Hepatocyte (in vitro differentiated cells): ENCODE data around the gene FFAR3. TPM values are rescaled to one million over a fixed set of nuclear protein-coding genes. Genes with fewer than 3 reads are reported as not detected.

Source experiments
- DNase-seq: peaks from one replicate; pipeline ENCODE4 v3.0.0-alpha.2; 2016; ENCODE audit warnings: low spot score
- H2AFZ ChIP-seq: fragments of 200-600 bp; sonication (generic); 2 replicates; pipeline ENCODE4 v1.6.0; 2016; ENCODE audit warnings: antibody characterized with exemption, mild to moderate bottlenecking
- H3K27ac ChIP-seq: fragments of 200-600 bp; sonication (generic); 2 replicates; pipeline ENCODE4 v1.5.1; 2016; ENCODE audit warnings: mild to moderate bottlenecking
- H3K27me3 ChIP-seq: fragments of 200-600 bp; sonication (generic); 2 replicates; pipeline ENCODE4 v1.6.1; 2016
- H3K36me3 ChIP-seq: fragments of 200-600 bp; sonication (generic); replicated peaks from 2 replicates; pipeline ENCODE4 v1.5.1; 2016; ENCODE audit warnings: low read depth; ENCODE audit not compliant: insufficient read depth
- H3K4me1 ChIP-seq: fragments of 200-600 bp; sonication (generic); 2 replicates; pipeline ENCODE4 v1.5.1; 2016; ENCODE audit warnings: mild to moderate bottlenecking, moderate library complexity; ENCODE audit not compliant: insufficient read depth
- H3K4me2 ChIP-seq: fragments of 200-600 bp; sonication (generic); 2 replicates; pipeline ENCODE4 v1.6.0; 2016
- H3K4me3 ChIP-seq: fragments of 200-600 bp; sonication (generic); 2 replicates; pipeline ENCODE4 v1.5.1; 2016; ENCODE audit warnings: mild to moderate bottlenecking
- H3K79me2 ChIP-seq: fragments of 200-600 bp; sonication (generic); 2 replicates; pipeline ENCODE4 v1.6.0; 2017; ENCODE audit warnings: mild to moderate bottlenecking
- H3K9me2 ChIP-seq: fragments of 200-600 bp; sonication (generic); replicated peaks from 2 replicates; pipeline ENCODE4 v1.6.0; 2017; ENCODE audit warnings: mild to moderate bottlenecking; ENCODE audit not compliant: insufficient read depth
- H3K9me3 ChIP-seq: fragments of 200-600 bp; sonication (generic); 2 replicates; pipeline ENCODE4 v1.5.1; 2016; ENCODE audit warnings: low read depth, mild to moderate bottlenecking
- H4K20me1 ChIP-seq: fragments of 200-600 bp; sonication (generic); 2 replicates; pipeline ENCODE4 v1.6.0; 2016; ENCODE audit warnings: mild to moderate bottlenecking; ENCODE audit not compliant: insufficient read depth, poor library complexity, severe bottlenecking
- EZH2 ChIP-seq: fragments of 200-600 bp; sonication (generic); IDR thresholded peaks from 2 replicates; pipeline ENCODE4 v1.6.1; 2016; ENCODE audit warnings: antibody characterized with exemption, mild to moderate bottlenecking, borderline replicate concordance
- EZH2phosphoT487 ChIP-seq: fragments of 200-600 bp; sonication (generic); IDR thresholded peaks from one replicate; pipeline ENCODE4 v1.6.1; 2018; ENCODE audit warnings: antibody characterized with exemption, mild to moderate bottlenecking, low read depth, moderate library complexity; ENCODE audit not compliant: unreplicated experiment, severe bottlenecking
- WGBS: methylation state at CpG from one replicate; pipeline ENCODE4 v1.1.6; 2016; ENCODE audit warnings: low lambda C conversion rate; ENCODE audit errors: missing lambda C conversion rate; 5-methylcytosine and 5-hydroxymethylcytosine counted together
- microRNA-seq: library from miRNA; unstranded; fragments of <30 nt; microRNA quantifications from one replicate; pipeline ENCODE4, GENCODE V29; 2017
- polyA plus RNA-seq: library from polyadenylated mRNA; unstranded; fragments of >200 nt; fragmentation: Nextera tagmentation; extraction: Ambion mirVana; gene quantifications from 2 replicates; pipeline ENCODE4 v1.2.1, GENCODE V29; 2016
- total RNA-seq: library from RNA; depleted of rRNA; stranded (reverse); fragments of >200 nt; gene quantifications from 2 replicates; pipeline ENCODE4 v1.2.3, GENCODE V29; 2014
- TF ChIP-seq, protein P1 (sequence below): fragments of 200-600 bp; sonication (generic); IDR thresholded peaks from 2 replicates; pipeline ENCODE4 v1.5.1; 2016; ENCODE audit warnings: antibody characterized with exemption, mild to moderate bottlenecking; ENCODE audit not compliant: poor library complexity

Gene FFAR3
- total and polyA plus RNA-seq, 2 experiments from 2014 or later: 0.80 TPM; not detected in 1

GRCh38 chr19:35409191-35409590 is 50.9 kb downstream of the FFAR3 start:
- no peak overlapping the region for H3K4me2 ChIP-seq
- 82% methylated on average over 5 of the region's 5 CpGs for WGBS

More at GRCh38 chr19:35409191-35409590, 50.9 kb downstream of the FFAR3 start:
- H3K9me2 ChIP-seq: no peaks in the 10 kb centered on the region
- no peaks in the 10 kb centered on the region for H4K20me1 ChIP-seq
- no peak for TF ChIP-seq EZH2phosphoT487
- TF ChIP-seq, protein P1, sequence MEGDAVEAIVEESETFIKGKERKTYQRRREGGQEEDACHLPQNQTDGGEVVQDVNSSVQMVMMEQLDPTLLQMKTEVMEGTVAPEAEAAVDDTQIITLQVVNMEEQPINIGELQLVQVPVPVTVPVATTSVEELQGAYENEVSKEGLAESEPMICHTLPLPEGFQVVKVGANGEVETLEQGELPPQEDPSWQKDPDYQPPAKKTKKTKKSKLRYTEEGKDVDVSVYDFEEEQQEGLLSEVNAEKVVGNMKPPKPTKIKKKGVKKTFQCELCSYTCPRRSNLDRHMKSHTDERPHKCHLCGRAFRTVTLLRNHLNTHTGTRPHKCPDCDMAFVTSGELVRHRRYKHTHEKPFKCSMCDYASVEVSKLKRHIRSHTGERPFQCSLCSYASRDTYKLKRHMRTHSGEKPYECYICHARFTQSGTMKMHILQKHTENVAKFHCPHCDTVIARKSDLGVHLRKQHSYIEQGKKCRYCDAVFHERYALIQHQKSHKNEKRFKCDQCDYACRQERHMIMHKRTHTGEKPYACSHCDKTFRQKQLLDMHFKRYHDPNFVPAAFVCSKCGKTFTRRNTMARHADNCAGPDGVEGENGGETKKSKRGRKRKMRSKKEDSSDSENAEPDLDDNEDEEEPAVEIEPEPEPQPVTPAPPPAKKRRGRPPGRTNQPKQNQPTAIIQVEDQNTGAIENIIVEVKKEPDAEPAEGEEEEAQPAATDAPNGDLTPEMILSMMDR: no peak
- TF ChIP-seq EZH2: no peak
- H3K79me2 ChIP-seq: no peaks in the 10 kb centered on the region
- no peaks in the 10 kb centered on the region for H3K36me3 ChIP-seq
- no peak for DNase-seq
- H3K27me3 ChIP-seq: no peaks in the 10 kb centered on the region
- H3K9me3 ChIP-seq: no peaks in the 10 kb centered on the region
- no peak overlapping the region for H3K4me3 ChIP-seq
- H2AFZ ChIP-seq: no peak overlapping the region
- H3K4me1 ChIP-seq: no peaks in the 10 kb centered on the region
- no peak overlapping the region for H3K27ac ChIP-seq

Small RNAs within 50 kb of the gene (microRNA-seq; reads per million reads assigned to microRNA genes)
- not detected for gene MIR5196

Other genes with a start within 250 kb of the FFAR3 start
- gene FXYD3, start 242.6 kb upstream of the FFAR3 start, total RNA-seq: 225 and 235 TPM in 2 replicates
- 491 and 542 TPM in 2 replicates for gene FXYD3, start 242.6 kb upstream of the FFAR3 start, polyA plus RNA-seq
- 2.4 and 6.3 TPM in 2 replicates for gene LGI4, start 223.4 kb upstream of the FFAR3 start, total RNA-seq
- gene LGI4, start 223.4 kb upstream of the FFAR3 start, polyA plus RNA-seq: 5.2 and 8.8 TPM in 2 replicates
- gene FXYD1, start 219.6 kb upstream of the FFAR3 start, total RNA-seq: 2.9 and 7.5 TPM in 2 replicates
- gene FXYD1, start 219.6 kb upstream of the FFAR3 start, polyA plus RNA-seq: 18.5 and 22.0 TPM in 2 replicates
- 0.27 TPM in 1 of 2 replicates, not detected in the other for gene FXYD7, start 215.2 kb upstream of the FFAR3 start, total RNA-seq
- 0.22 and 0.46 TPM in 2 replicates for gene FXYD7, start 215.2 kb upstream of the FFAR3 start, polyA plus RNA-seq
- 36.4 and 42.8 TPM in 2 replicates for gene FXYD5, start 203.7 kb upstream of the FFAR3 start, total RNA-seq
- gene FXYD5, start 203.7 kb upstream of the FFAR3 start, polyA plus RNA-seq: 81.1 and 90.2 TPM in 2 replicates
- 0.56 TPM in 1 of 2 replicates, not detected in the other for gene FAM187B, start 129.7 kb upstream of the FFAR3 start, total RNA-seq
- gene FAM187B, start 129.7 kb upstream of the FFAR3 start, polyA plus RNA-seq: not detected in 2 replicates
- gene LSR, start 109.5 kb upstream of the FFAR3 start, total RNA-seq: 89.9 and 113 TPM in 2 replicates
- 255 and 296 TPM in 2 replicates for gene LSR, start 109.5 kb upstream of the FFAR3 start, polyA plus RNA-seq
- 55.6 and 61.4 TPM in 2 replicates for gene USF2, start 89.5 kb upstream of the FFAR3 start, total RNA-seq
- 30.2 and 35.0 TPM in 2 replicates for gene USF2, start 89.5 kb upstream of the FFAR3 start, polyA plus RNA-seq
- gene HAMP, start 75.9 kb upstream of the FFAR3 start, total RNA-seq: 5.1 and 7.0 TPM in 2 replicates
- gene HAMP, start 75.9 kb upstream of the FFAR3 start, polyA plus RNA-seq: 49.3 and 55.8 TPM in 2 replicates
- gene MAG, start 66.3 kb upstream of the FFAR3 start, total RNA-seq: 2.8 TPM in 1 of 2 replicates, not detected in the other
- 0.47 and 0.81 TPM in 2 replicates for gene MAG, start 66.3 kb upstream of the FFAR3 start, polyA plus RNA-seq
- gene CD22, start 29.3 kb upstream of the FFAR3 start, total RNA-seq: 1.6 and 3.5 TPM in 2 replicates
- 1.9 TPM in 1 of 2 replicates, not detected in the other for gene CD22, start 29.3 kb upstream of the FFAR3 start, polyA plus RNA-seq
- not detected in 2 replicates for gene FFAR1, start 10.6 kb upstream of the FFAR3 start, total RNA-seq
- gene FFAR1, start 10.6 kb upstream of the FFAR3 start, polyA plus RNA-seq: not detected in 2 replicates
- gene GPR42, start 12.6 kb downstream of the FFAR3 start, total RNA-seq: not detected in 2 replicates
- 0.17 TPM in 1 of 2 replicates, not detected in the other for gene GPR42, start 12.6 kb downstream of the FFAR3 start, polyA plus RNA-seq
- gene FFAR2, start 89.8 kb downstream of the FFAR3 start, total RNA-seq: 0.16 and 0.20 TPM in 2 replicates
- gene FFAR2, start 89.8 kb downstream of the FFAR3 start, polyA plus RNA-seq: 0.64 TPM in 1 of 2 replicates, not detected in the other
- gene KRTDAP, start 132.0 kb downstream of the FFAR3 start, total RNA-seq: 1.6 and 2.7 TPM in 2 replicates
- gene KRTDAP, start 132.0 kb downstream of the FFAR3 start, polyA plus RNA-seq: 0.97 and 1.6 TPM in 2 replicates
- 57.0 and 64.1 TPM in 2 replicates for gene DMKN, start 155.2 kb downstream of the FFAR3 start, total RNA-seq
- 99.5 and 111 TPM in 2 replicates for gene DMKN, start 155.2 kb downstream of the FFAR3 start, polyA plus RNA-seq
- gene SBSN, start 169.9 kb downstream of the FFAR3 start, total RNA-seq: 0.40 TPM in 1 of 2 replicates, not detected in the other
- gene SBSN, start 169.9 kb downstream of the FFAR3 start, polyA plus RNA-seq: 0.19 and 0.66 TPM in 2 replicates
- gene GAPDHS, start 175.0 kb downstream of the FFAR3 start, total RNA-seq: not detected in 2 replicates
- not detected in 2 replicates for gene GAPDHS, start 175.0 kb downstream of the FFAR3 start, polyA plus RNA-seq
- gene TMEM147, start 187.2 kb downstream of the FFAR3 start, total RNA-seq: 115 and 133 TPM in 2 replicates
- gene TMEM147, start 187.2 kb downstream of the FFAR3 start, polyA plus RNA-seq: 287 and 288 TPM in 2 replicates
- gene ATP4A, start 205.2 kb downstream of the FFAR3 start, total RNA-seq: 5.0 and 6.4 TPM in 2 replicates
- 3.5 and 5.1 TPM in 2 replicates for gene ATP4A, start 205.2 kb downstream of the FFAR3 start, polyA plus RNA-seq
- not detected in 2 replicates for gene PMIS2, start 227.7 kb downstream of the FFAR3 start, total RNA-seq
- gene PMIS2, start 227.7 kb downstream of the FFAR3 start, polyA plus RNA-seq: not detected in 2 replicates